HEK293 (cell line): ENCODE results near the gene CRTC2.

Experiments used
- CTCF ChIA-PET: fragments of 350-600 bp; formaldehyde crosslinking; extraction: SDS; loops from one replicate; lab custom pipeline; 2021; ENCODE audit warnings: antibody characterized with exemption; lab: Yijun Ruan, JAX
- POLR2A ChIA-PET: fragments of 300-600 bp; formaldehyde crosslinking; extraction: SDS; loops from one replicate; lab custom pipeline; 2020; ENCODE audit warnings: antibody characterized with exemption, inconsistent platforms; lab: Yijun Ruan, JAX
- H3K27ac ChIP-seq: fragments of 200-500 bp; sonication (Bioruptor generic); 2 replicates; pipeline ENCODE4 v1.5.1; 2014; ENCODE audit warnings: low read depth, low read length, control low read depth, inconsistent platforms; ENCODE audit errors: extremely low read depth
- H3K36me3 ChIP-seq, 2 experiments: fragments of 200-500 bp in 1 of 2; sonication (Bioruptor generic) in 1 of 2; 1 replicate in 1 of 2; 2 replicates in 1 of 2; pipeline ENCODE4 v1.5.1; 2014 to 2017; ENCODE audit warnings: inconsistent platforms in 2 of 2, low read length in 2 of 2; ENCODE audit not compliant: control insufficient read depth in 2 of 2, insufficient read depth in 1 of 2
- H3K4me1 ChIP-seq: fragments of 200-500 bp; sonication (Bioruptor generic); 2 replicates; pipeline ENCODE4 v1.5.1; 2014; ENCODE audit warnings: mild to moderate bottlenecking, low read length, inconsistent platforms; ENCODE audit not compliant: control insufficient read depth, insufficient read depth
- H3K4me3 ChIP-seq: 2 replicates; pipeline ENCODE4 v1.5.1; 2011; ENCODE audit warnings: low read depth, mild to moderate bottlenecking, control low read depth, low read length, moderate library complexity
- H3K9me3 ChIP-seq: fragments of 200-500 bp; sonication (Bioruptor generic); 2 replicates; pipeline ENCODE4 v1.5.1; 2014; ENCODE audit warnings: low read depth, low read length, inconsistent platforms; ENCODE audit not compliant: control insufficient read depth, insufficient read depth
- BCL6B ChIP-seq: fragments of 450-650 bp; formaldehyde crosslinking; IDR thresholded peaks from 2 replicates; pipeline ENCODE4 v1.5.1; 2017; ENCODE audit warnings: missing biosample characterization, missing genetic modification characterization
- GLI4 ChIP-seq: fragments of 450-650 bp; formaldehyde crosslinking; IDR thresholded peaks from 2 replicates; pipeline ENCODE4 v1.5.1; 2016; ENCODE audit warnings: missing biosample characterization, missing genetic modification characterization
- ZBTB20 ChIP-seq: fragments of 450-650 bp; formaldehyde crosslinking; IDR thresholded peaks from 2 replicates; pipeline ENCODE4 v1.5.1; 2016; ENCODE audit warnings: missing biosample characterization, missing genetic modification characterization
- ZNF157 ChIP-seq: fragments of 450-650 bp; formaldehyde crosslinking; IDR thresholded peaks from 2 replicates; pipeline ENCODE4 v1.5.1; 2016; ENCODE audit warnings: missing biosample characterization, missing genetic modification characterization
- ZNF585B ChIP-seq: fragments of 450-650 bp; formaldehyde crosslinking; IDR thresholded peaks from 2 replicates; pipeline ENCODE4 v1.5.1; 2016; ENCODE audit warnings: missing biosample characterization, missing genetic modification characterization
- ZNF670 ChIP-seq: fragments of 450-650 bp; formaldehyde crosslinking; IDR thresholded peaks from 2 replicates; pipeline ENCODE4 v1.5.1; 2016; ENCODE audit warnings: missing biosample characterization, missing genetic modification characterization, low read depth
- ZNF747 ChIP-seq: fragments of 450-650 bp; formaldehyde crosslinking; IDR thresholded peaks from 2 replicates; pipeline ENCODE4 v1.5.1; 2016; ENCODE audit warnings: missing biosample characterization, missing genetic modification characterization
- ZNF76 ChIP-seq: fragments of 450-650 bp; formaldehyde crosslinking; IDR thresholded peaks from 2 replicates; pipeline ENCODE4; 2016; ENCODE audit warnings: low read depth, missing biosample characterization, missing genetic modification characterization, borderline replicate concordance
- ZNF776 ChIP-seq: fragments of 450-650 bp; formaldehyde crosslinking; IDR thresholded peaks from 2 replicates; pipeline ENCODE4 v1.5.0; 2017; ENCODE audit warnings: missing biosample characterization, missing genetic modification characterization, borderline replicate concordance
- ZNF777 ChIP-seq: fragments of 450-650 bp; formaldehyde crosslinking; IDR thresholded peaks from 2 replicates; pipeline ENCODE4 v1.5.1; 2017; ENCODE audit warnings: missing biosample characterization, missing genetic modification characterization, borderline replicate concordance
- TF ChIP-seq, protein P1 (sequence below): fragments of 450-650 bp; formaldehyde crosslinking; IDR thresholded peaks from 2 replicates; pipeline ENCODE4 v1.5.1; 2016; ENCODE audit warnings: missing biosample characterization, missing genetic modification characterization

CRTC2 gene

GRCh38 chr1:153933955-153934354, 24.5 kb downstream of the CRTC2 start:
- no peaks in the 10 kb centered on the region for H3K4me1 ChIP-seq
- TF ChIP-seq ZNF157 (tag by site-specific recombination) = no peak
- ChIA-PET CTCF (interaction anchor here (0.6 to 1.2 kb wide), 3 partner anchors 11 to 21 kb away, joined by 3 read pairs; no protein-coding TSS in a partner anchor), POLR2A (interaction anchor here (0.5 to 1.4 kb wide), 2 partner anchors 9 to 11 kb away, joined by 4 to 6 read pairs; partner anchors contain the start of gene GATAD2B)
- H3K4me3 ChIP-seq = no peak overlapping the region
- peaks cover 4 to 82% of the 10 kb centered on the region in 2 experiments; a peak in 2 of 3 replicates for H3K36me3 ChIP-seq
- no peaks in the 10 kb centered on the region for H3K9me3 ChIP-seq
- H3K27ac ChIP-seq = no peak overlapping the region

DNA sequence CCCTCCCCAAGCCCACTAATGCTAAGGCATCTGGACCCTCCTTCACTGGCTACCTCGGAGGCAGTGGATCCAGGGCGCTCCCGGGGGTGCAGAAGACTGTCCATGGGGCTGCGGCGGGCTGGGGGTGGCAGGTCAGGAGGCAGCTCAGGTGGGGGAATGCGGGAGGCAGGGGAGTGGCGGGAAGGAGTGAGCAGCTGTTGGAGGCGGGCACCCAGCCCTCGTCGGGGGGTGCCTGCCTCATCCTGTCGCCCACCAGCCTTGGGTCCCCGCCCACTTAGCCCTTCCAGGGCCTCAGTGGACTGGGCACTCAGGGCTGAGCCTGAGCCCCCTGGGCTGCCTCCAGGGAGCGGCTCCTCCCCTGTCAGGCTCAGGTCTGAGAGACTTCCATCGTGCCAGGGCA, 25.0 kb downstream of the CRTC2 start:
- no peak for TF ChIP-seq BCL6B (tag by site-specific recombination)
- TF ChIP-seq ZBTB20 (tag by site-specific recombination) = no peak
- no peak for TF ChIP-seq ZNF76
- no peak for TF ChIP-seq GLI4 (tag by site-specific recombination)
- CTCF ChIA-PET = no interaction called here
- H3K36me3 ChIP-seq = peaks cover 4 to 78% of the 10 kb centered on the region in 2 experiments; a peak in 2 of 3 replicates
- no peaks in the 10 kb centered on the region for H3K4me1 ChIP-seq
- no peaks in the 10 kb centered on the region for H3K9me3 ChIP-seq
- H3K27ac ChIP-seq = no peak overlapping the region
- H3K4me3 ChIP-seq = no peak overlapping the region
- POLR2A ChIA-PET = interaction anchor here (0.5 to 0.6 kb wide), 2 partner anchors 9 to 39 kb away, joined by 4 read pairs; no protein-coding TSS in a partner anchor

DNA sequence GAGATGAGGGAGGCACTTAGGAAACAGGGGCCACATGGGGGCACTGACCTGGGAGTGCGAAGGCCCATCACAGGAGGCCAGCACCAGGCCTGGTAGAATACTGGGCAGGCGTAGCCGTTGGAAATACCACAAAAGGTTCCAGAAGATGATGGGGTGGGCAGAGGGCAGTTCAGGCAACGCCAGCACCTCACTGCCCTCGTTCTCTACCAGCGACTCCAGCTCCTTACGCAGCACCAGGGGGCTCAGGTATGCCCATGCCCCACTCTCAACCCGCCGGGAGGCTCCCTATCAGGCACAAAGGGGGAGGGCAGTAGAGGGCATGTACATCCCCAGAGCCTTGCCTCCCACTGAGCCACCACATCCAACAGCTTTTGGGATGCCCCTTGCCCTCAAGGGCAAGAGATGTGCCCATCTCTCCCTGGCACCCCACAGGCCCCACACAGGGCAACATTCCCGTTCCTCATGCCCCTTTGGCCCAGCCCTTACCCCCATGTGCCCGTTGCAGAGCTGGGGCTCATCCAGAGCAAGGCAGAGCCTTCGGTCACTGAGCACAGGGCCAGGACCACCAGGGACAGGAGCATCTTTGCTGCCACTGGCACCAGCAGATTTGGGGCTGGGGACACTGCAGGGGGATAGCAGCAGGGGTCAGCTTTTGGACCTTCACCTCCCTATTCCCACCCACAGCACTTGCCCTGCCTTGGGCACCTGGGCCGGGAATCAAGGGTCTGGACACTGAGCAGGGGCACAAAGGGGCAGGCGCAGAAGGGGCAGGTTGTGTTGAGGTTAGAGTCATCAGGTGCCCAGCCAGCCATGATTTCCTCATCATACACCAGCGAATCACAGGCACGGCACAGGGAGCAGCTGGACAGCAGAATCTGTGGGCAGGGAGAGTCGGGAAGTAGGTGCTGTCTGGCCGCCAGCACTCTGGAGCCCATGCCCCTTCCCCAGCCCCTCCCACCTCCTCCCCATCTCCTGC, 26.0 kb downstream of the CRTC2 start:
- Histone ChIP-seq H3K27ac (no peak overlapping the region), H3K4me1 (no peaks in the 10 kb centered on the region), H3K36me3 (peaks cover 4 to 72% of the 10 kb centered on the region in 2 experiments; a peak in 2 of 3 replicates), H3K4me3 (no peak overlapping the region), H3K9me3 (no peaks in the 10 kb centered on the region)
- TF ChIP-seq, protein P1, sequence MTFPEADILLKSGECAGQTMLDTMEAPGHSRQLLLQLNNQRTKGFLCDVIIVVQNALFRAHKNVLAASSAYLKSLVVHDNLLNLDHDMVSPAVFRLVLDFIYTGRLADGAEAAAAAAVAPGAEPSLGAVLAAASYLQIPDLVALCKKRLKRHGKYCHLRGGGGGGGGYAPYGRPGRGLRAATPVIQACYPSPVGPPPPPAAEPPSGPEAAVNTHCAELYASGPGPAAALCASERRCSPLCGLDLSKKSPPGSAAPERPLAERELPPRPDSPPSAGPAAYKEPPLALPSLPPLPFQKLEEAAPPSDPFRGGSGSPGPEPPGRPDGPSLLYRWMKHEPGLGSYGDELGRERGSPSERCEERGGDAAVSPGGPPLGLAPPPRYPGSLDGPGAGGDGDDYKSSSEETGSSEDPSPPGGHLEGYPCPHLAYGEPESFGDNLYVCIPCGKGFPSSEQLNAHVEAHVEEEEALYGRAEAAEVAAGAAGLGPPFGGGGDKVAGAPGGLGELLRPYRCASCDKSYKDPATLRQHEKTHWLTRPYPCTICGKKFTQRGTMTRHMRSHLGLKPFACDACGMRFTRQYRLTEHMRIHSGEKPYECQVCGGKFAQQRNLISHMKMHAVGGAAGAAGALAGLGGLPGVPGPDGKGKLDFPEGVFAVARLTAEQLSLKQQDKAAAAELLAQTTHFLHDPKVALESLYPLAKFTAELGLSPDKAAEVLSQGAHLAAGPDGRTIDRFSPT (tag by site-specific recombination) = peak; percentile 67
- no peak for TF ChIP-seq ZNF747 (tag by site-specific recombination)
- POLR2A ChIA-PET = interaction anchor here (0.6 to 1.4 kb wide), 2 partner anchors 11 to 38 kb away, joined by 3 to 4 read pairs; no protein-coding TSS in a partner anchor
- CTCF ChIA-PET = no interaction called here

- no peaks in the 10 kb centered on the region for H3K4me1 ChIP-seq
- H3K9me3 ChIP-seq = no peaks in the 10 kb centered on the region
- CTCF ChIA-PET = interaction anchor here (1.1 to 1.9 kb wide), 3 partner anchors 10 to 133 kb away, joined by 3 to 6 read pairs (median 3); no protein-coding TSS in a partner anchor
- H3K27ac ChIP-seq = no peak overlapping the region
- TF ChIP-seq ZNF585B = no peak
- no peak for TF ChIP-seq ZNF670
- TF ChIP-seq ZNF777 (tag by site-specific recombination) = no peak
- no peak for TF ChIP-seq ZNF776 (tag by site-specific recombination)
- POLR2A ChIA-PET = interaction anchor here (0.7 kb wide), 2 partner anchors 11 to 14 kb away, joined by 3 read pairs; no protein-coding TSS in a partner anchor
- H3K4me3 ChIP-seq = no peak overlapping the region
- H3K36me3 ChIP-seq = peaks cover 0 to 51% of the 10 kb centered on the region in 2 experiments; a peak in 2 of 3 replicates
Measured at GRCh38 chr1:153929981-153930948, 28.1 kb downstream of the CRTC2 start.
